Pancreas (tissue), 10 donors: ENCODE data around the gene NT5C3B. TPM values are rescaled to one million over a fixed set of nuclear protein-coding genes. Genes with fewer than 3 reads are reported as not detected.
"Not testable (repeated sequence)": the region's sequence is repeated elsewhere in the genome, so short reads cannot be mapped to it uniquely, and the experiment has no call there.

Source experiments
- ATAC-seq, 4 donors: fragments of 200-7000 bp; cut with Tn5 transposase; one replicate each; pipeline versions ENCODE4 v1.8.0 to v1.9.1; 2020; ENCODE audit warnings: mild to moderate bottlenecking in 4 of 4, moderate library complexity in 4 of 4
- DNase-seq, 6 donors: peaks; one replicate each; pipeline ENCODE4 v3.0.0-alpha.2; 2020
- FAIRE-seq: peaks from 2 replicates; lab custom pipeline; 2012; peaks lifted over from hg19 to GRCh38; lab: Jason Lieb, UNC
- H3K27ac ChIP-seq, 4 donors: fragments of 200-600 bp; sonication (generic); 1 replicate in 3 of 4; 2 replicates in 1 of 4; pipeline versions ENCODE4 v1.5.0 to v1.8.0; 2020
- H3K27me3 ChIP-seq, 4 donors: fragments of 200-600 bp; one replicate each; pipeline ENCODE4 v1.8.0; 2021
- H3K36me3 ChIP-seq, 3 donors: fragments of 200-600 bp; sonication (generic) in 1 of 3; one replicate each; pipeline versions ENCODE4 v1.5.0 to v1.8.0; 2020 to 2021
- H3K4me1 ChIP-seq, 3 donors: fragments of 200-600 bp; one replicate each; pipeline ENCODE4 v1.8.0; 2021
- H3K4me3 ChIP-seq, 4 donors: fragments of 200-600 bp; sonication (generic) in 2 of 4; one replicate each; pipeline versions ENCODE4 v1.5.0 to v1.8.0; 2020 to 2021
- H3K9me3 ChIP-seq, 4 donors: fragments of 200-600 bp; one replicate each; pipeline ENCODE4 v1.8.0; 2021
- WGBS, 2 donors: extraction: QIAGEN DNeasy Blood & Tissue Kit; methylation state at CpG; one replicate each; pipeline ENCODE4 v1.1.7; 2013; 5-methylcytosine and 5-hydroxymethylcytosine counted together
- intact Hi-C, 3 donors: fragments of 100-400 bp; cut with DNase I; formaldehyde crosslinking; loops; one replicate each; pipeline versions ENCODE4 v1.11.1 to v1.14.2; 2022
- polyA plus RNA-seq, 2 donors: library from polyadenylated mRNA; stranded (reverse); fragments of 200-250 nt; gene quantifications; one replicate each; pipeline ENCODE4 v1.2.3, GENCODE V29; 2013
- total RNA-seq, 6 donors: library from RNA; stranded (reverse); fragmentation: NEBNext Ultra II Directional in 4 of 6; extraction: Animal tissue kit (Norgen Biotek cat#: 25700) in 4 of 6; gene quantifications; one replicate each; pipeline versions ENCODE4 v1.2.1 to v1.2.4, GENCODE V29; 2021 to 2023
- TF ChIP-seq, protein P1 (sequence below), 4 donors: fragments of 200-600 bp; sonication (generic) in 3 of 4; IDR thresholded peaks; one replicate each; pipeline versions ENCODE4 v1.5.0 to v1.8.0; 2021; ENCODE audit warnings: antibody characterized with exemption in 4 of 4
- donor health status: healthy with polysubstance abuse.
- donor health status: DM: no; HTN: no; CAD: no; lungs with moderate emphysema.
- donor health status: DM: no; HTN: no; CAD: no.
- donor health status: control.
- donor health status: control.
- donor health status: Bipolar disorder and iron deficiency.
- donor health status: DM: yes; HTN: yes; CAD: no.
- donor health status: DM: no; HTN: no; CAD: no.
- donor health status: DM: no; HTN: no; CAD: no.
- donor health status: DM: yes; HTN: yes; CAD: no.

NT5C3B gene
- total and polyA plus RNA-seq, 8 donors, result 24.2 to 102 (median 28.5) TPM

- no peak overlapping the region for H3K27ac ChIP-seq
- H3K27me3 ChIP-seq, result no peaks in the 10 kb centered on the region
- intact Hi-C loops, result loop anchor here in 1 of 3 donors (10.0 kb wide), 1 partner anchor 48 kb away; the partner anchor contains the start of genes FKBP10 and P3H4
- WGBS, 2 donors, result 67 to 73% methylated on average over 18 of the region's 18 CpGs
- ATAC-seq, result no peak
- FAIRE-seq, result no peak
- no peaks in the 10 kb centered on the region for H3K9me3 ChIP-seq
- TF ChIP-seq, protein P1, sequence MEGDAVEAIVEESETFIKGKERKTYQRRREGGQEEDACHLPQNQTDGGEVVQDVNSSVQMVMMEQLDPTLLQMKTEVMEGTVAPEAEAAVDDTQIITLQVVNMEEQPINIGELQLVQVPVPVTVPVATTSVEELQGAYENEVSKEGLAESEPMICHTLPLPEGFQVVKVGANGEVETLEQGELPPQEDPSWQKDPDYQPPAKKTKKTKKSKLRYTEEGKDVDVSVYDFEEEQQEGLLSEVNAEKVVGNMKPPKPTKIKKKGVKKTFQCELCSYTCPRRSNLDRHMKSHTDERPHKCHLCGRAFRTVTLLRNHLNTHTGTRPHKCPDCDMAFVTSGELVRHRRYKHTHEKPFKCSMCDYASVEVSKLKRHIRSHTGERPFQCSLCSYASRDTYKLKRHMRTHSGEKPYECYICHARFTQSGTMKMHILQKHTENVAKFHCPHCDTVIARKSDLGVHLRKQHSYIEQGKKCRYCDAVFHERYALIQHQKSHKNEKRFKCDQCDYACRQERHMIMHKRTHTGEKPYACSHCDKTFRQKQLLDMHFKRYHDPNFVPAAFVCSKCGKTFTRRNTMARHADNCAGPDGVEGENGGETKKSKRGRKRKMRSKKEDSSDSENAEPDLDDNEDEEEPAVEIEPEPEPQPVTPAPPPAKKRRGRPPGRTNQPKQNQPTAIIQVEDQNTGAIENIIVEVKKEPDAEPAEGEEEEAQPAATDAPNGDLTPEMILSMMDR (IDR thresholded peaks at IDR 0.05), result no peak
- H3K36me3 ChIP-seq, result peaks cover 0 to 10% (median 0%) of the 10 kb centered on the region in 3 donors
- H3K4me3 ChIP-seq, result peak overlapping the region in 2 of 4 donors; percentile 88 to 99
- peaks cover 7 to 15% (median 15%) of the 10 kb centered on the region in 3 donors for H3K4me1 ChIP-seq
- DNase-seq, result no peak
These were observed 27.2 kb upstream of the NT5C3B start for GRCh38 chr17:41863074-41863848.

- Histone ChIP-seq H3K27me3 (no peaks in the 10 kb centered on the region), H3K4me3 (no peak overlapping the region), H3K4me1 (peaks cover 7 to 15% (median 15%) of the 10 kb centered on the region in 3 donors), H3K36me3 (no peaks in the 10 kb centered on the region), H3K27ac (no peak overlapping the region), H3K9me3 (no peaks in the 10 kb centered on the region)
- FAIRE-seq (no peak), ATAC-seq (no peak), DNase-seq (no peak)
- WGBS, 2 donors, result 73% methylated on average over 3 of the region's 3 CpGs
- intact Hi-C loops, result loop anchor here in 1 of 3 donors (10.0 kb wide), 1 partner anchor 46 kb away; the partner anchor contains the start of genes FKBP10 and P3H4
- TF ChIP-seq, protein P1 (IDR thresholded peaks at IDR 0.05), result no peak
These were observed 24.4 kb upstream of the NT5C3B start for GRCh38 chr17:41860254-41860931.

- H3K4me1 ChIP-seq, FAIRE-seq, DNase-seq, intact Hi-C loops, H3K27ac ChIP-seq, H3K4me3 ChIP-seq, H3K9me3 ChIP-seq, ATAC-seq, H3K27me3 ChIP-seq: not testable (repeated sequence)
- H3K36me3 ChIP-seq, result peaks cover 0 to 16% (median 0%) of the 10 kb centered on the region in 3 donors
- 97% methylated on average over 14 of the region's 14 CpGs for WGBS, 2 donors
These were observed 15.3 kb upstream of the NT5C3B start for GRCh38 chr17:41851382-41851781.

DNA sequence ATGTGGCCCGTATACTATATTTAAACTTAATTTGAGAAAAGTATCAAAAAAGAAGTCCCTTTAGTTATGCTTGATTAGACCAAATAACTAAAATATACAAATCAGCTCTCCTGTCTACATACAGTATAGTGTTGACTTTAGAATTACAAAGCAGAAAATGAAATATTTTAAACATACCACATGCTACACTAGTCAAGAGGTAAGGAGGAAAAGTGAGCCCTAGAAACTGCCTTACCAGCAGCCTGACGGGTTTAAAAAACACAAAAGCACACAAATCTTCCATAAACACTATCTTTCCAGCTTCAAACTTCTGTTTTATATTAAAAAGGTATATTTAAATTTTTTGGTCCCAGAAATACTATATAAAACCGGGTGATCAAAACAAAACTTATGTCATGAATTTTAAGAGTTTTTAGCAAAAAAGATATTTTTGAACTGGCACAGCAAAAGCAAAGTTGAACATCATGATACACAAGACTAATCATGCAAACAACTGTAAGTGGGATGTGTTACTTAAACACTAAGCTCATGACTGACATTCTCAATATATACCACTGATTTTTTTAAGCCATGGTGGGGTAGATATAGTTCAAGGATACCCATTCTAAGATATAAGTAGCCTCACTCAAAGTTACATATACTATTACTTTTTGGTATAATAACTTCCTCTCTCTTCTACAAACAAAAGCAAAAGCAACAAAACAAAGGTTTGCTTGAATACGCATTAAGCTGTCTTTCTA lies 13.4 kb upstream of the NT5C3B start:
- FAIRE-seq, result no peak

More for the DNA sequence above, 13.4 kb upstream of the NT5C3B start:
- Histone ChIP-seq H3K27ac (no peak overlapping the region), H3K4me1 (no peaks in the 10 kb centered on the region), H3K9me3 (no peaks in the 10 kb centered on the region), H3K4me3 (no peak overlapping the region), H3K27me3 (no peaks in the 10 kb centered on the region), H3K36me3 (peaks cover 0 to 15% (median 0%) of the 10 kb centered on the region in 3 donors)
- WGBS, 2 donors, result 79 to 83% methylated on average over 4 of the region's 4 CpGs
- TF ChIP-seq, protein P1 (IDR thresholded peaks at IDR 0.05), result no peak
- ATAC-seq, result no peak
- no peak for DNase-seq
- intact Hi-C loops, result no loop called here
